HEK293 (cell line): ENCODE measurements around the gene ZNF117.

Source experiments
- EGR2 ChIP-seq: fragments of 450-650 bp; formaldehyde crosslinking; IDR thresholded peaks from 2 replicates; pipeline ENCODE4 v1.5.1; 2016; ENCODE audit warnings: low read depth, missing biosample characterization, missing genetic modification characterization
- GLIS2 ChIP-seq: fragments of 450-650 bp; formaldehyde crosslinking; IDR thresholded peaks from 2 replicates; pipeline ENCODE4 v1.5.1; 2016; ENCODE audit warnings: missing biosample characterization, missing genetic modification characterization
- IKZF3 ChIP-seq: fragments of 450-650 bp; IDR thresholded peaks from 2 replicates; pipeline ENCODE4 v1.5.0; 2018; ENCODE audit warnings: missing biosample characterization, mild to moderate bottlenecking, missing genetic modification characterization, moderate library complexity
- KLF10 ChIP-seq: fragments of 450-650 bp; IDR thresholded peaks from 2 replicates; pipeline ENCODE4 v1.5.1; 2018; ENCODE audit warnings: missing biosample characterization, mild to moderate bottlenecking, missing genetic modification characterization
- KLF16 ChIP-seq: fragments of 450-650 bp; formaldehyde crosslinking; IDR thresholded peaks from 2 replicates; pipeline ENCODE4 v1.5.1; 2017; ENCODE audit warnings: missing biosample characterization, missing genetic modification characterization
- MZF1 ChIP-seq: fragments of 450-650 bp; formaldehyde crosslinking; IDR thresholded peaks from 2 replicates; pipeline ENCODE4 v1.5.1; 2017; ENCODE audit warnings: missing biosample characterization, missing genetic modification characterization, borderline replicate concordance
- OVOL3 ChIP-seq: fragments of 450-650 bp; formaldehyde crosslinking; IDR thresholded peaks from 2 replicates; pipeline ENCODE4 v1.5.1; 2016; ENCODE audit warnings: missing biosample characterization, missing genetic modification characterization
- SP7 ChIP-seq: fragments of 450-650 bp; formaldehyde crosslinking; IDR thresholded peaks from 2 replicates; pipeline ENCODE4 v1.5.1; 2016; ENCODE audit warnings: missing biosample characterization, missing genetic modification characterization
- ZBTB17 ChIP-seq: fragments of 450-650 bp; formaldehyde crosslinking; IDR thresholded peaks from 2 replicates; pipeline ENCODE4 v1.5.1; 2016; ENCODE audit warnings: missing biosample characterization, missing genetic modification characterization
- ZBTB20 ChIP-seq: fragments of 450-650 bp; formaldehyde crosslinking; IDR thresholded peaks from 2 replicates; pipeline ENCODE4 v1.5.1; 2016; ENCODE audit warnings: missing biosample characterization, missing genetic modification characterization
- ZBTB48 ChIP-seq: fragments of 450-650 bp; formaldehyde crosslinking; IDR thresholded peaks from 2 replicates; pipeline ENCODE4 v1.5.1; 2016; ENCODE audit warnings: missing biosample characterization, missing genetic modification characterization
- ZFP3 ChIP-seq: fragments of 450-650 bp; formaldehyde crosslinking; IDR thresholded peaks from 2 replicates; pipeline ENCODE4 v1.5.1; 2016; ENCODE audit warnings: low read depth, missing biosample characterization, missing genetic modification characterization
- ZNF16 ChIP-seq: fragments of 450-650 bp; formaldehyde crosslinking; IDR thresholded peaks from 2 replicates; pipeline ENCODE4 v1.5.1; 2016; ENCODE audit warnings: low read depth, missing biosample characterization, missing genetic modification characterization
- ZNF169 ChIP-seq: fragments of 450-650 bp; formaldehyde crosslinking; IDR thresholded peaks from 2 replicates; pipeline ENCODE4 v1.5.1; 2016; ENCODE audit warnings: missing biosample characterization, missing genetic modification characterization
- ZNF175 ChIP-seq: fragments of 450-650 bp; formaldehyde crosslinking; IDR thresholded peaks from 2 replicates; pipeline ENCODE4 v1.5.1; 2016; ENCODE audit warnings: missing biosample characterization, missing genetic modification characterization
- ZNF18 ChIP-seq: fragments of 450-650 bp; formaldehyde crosslinking; IDR thresholded peaks from 2 replicates; pipeline ENCODE4 v1.5.1; 2016; ENCODE audit warnings: missing biosample characterization, missing genetic modification characterization
- ZNF24 ChIP-seq: fragments of 450-650 bp; formaldehyde crosslinking; IDR thresholded peaks from 2 replicates; pipeline ENCODE4 v1.5.1; 2016; ENCODE audit warnings: missing biosample characterization, missing genetic modification characterization
- ZNF248 ChIP-seq: fragments of 450-650 bp; formaldehyde crosslinking; IDR thresholded peaks from 2 replicates; pipeline ENCODE4 v1.5.1; 2017; ENCODE audit warnings: missing biosample characterization, missing genetic modification characterization
- ZNF350 ChIP-seq: fragments of 450-650 bp; formaldehyde crosslinking; IDR thresholded peaks from 2 replicates; pipeline ENCODE4 v1.5.0; 2017; ENCODE audit warnings: missing biosample characterization, mild to moderate bottlenecking, missing genetic modification characterization
- ZNF514 ChIP-seq: fragments of 450-650 bp; formaldehyde crosslinking; IDR thresholded peaks from 2 replicates; pipeline ENCODE4 v1.5.1; 2016; ENCODE audit warnings: missing biosample characterization, missing genetic modification characterization
- ZNF610 ChIP-seq: fragments of 450-650 bp; formaldehyde crosslinking; IDR thresholded peaks from 2 replicates; pipeline ENCODE4 v1.5.1; 2016; ENCODE audit warnings: missing biosample characterization, missing genetic modification characterization, borderline replicate concordance
- ZNF623 ChIP-seq: fragments of 450-650 bp; formaldehyde crosslinking; IDR thresholded peaks from 2 replicates; pipeline ENCODE4 v1.5.1; 2016; ENCODE audit warnings: missing biosample characterization, missing genetic modification characterization
- ZNF670 ChIP-seq: fragments of 450-650 bp; formaldehyde crosslinking; IDR thresholded peaks from 2 replicates; pipeline ENCODE4 v1.5.1; 2016; ENCODE audit warnings: missing biosample characterization, missing genetic modification characterization, low read depth
- ZNF707 ChIP-seq: fragments of 450-650 bp; formaldehyde crosslinking; IDR thresholded peaks from 2 replicates; pipeline ENCODE4 v1.5.1; 2016; ENCODE audit warnings: missing biosample characterization, missing genetic modification characterization
- ZNF747 ChIP-seq: fragments of 450-650 bp; formaldehyde crosslinking; IDR thresholded peaks from 2 replicates; pipeline ENCODE4 v1.5.1; 2016; ENCODE audit warnings: missing biosample characterization, missing genetic modification characterization
- ZNF791 ChIP-seq: fragments of 450-650 bp; formaldehyde crosslinking; IDR thresholded peaks from 2 replicates; pipeline ENCODE4 v1.5.1; 2016; ENCODE audit warnings: missing biosample characterization, missing genetic modification characterization
- TF ChIP-seq, protein P1 (sequence below): fragments of 450-650 bp; formaldehyde crosslinking; IDR thresholded peaks from 2 replicates; pipeline ENCODE4 v1.5.1; 2016; ENCODE audit warnings: missing biosample characterization, missing genetic modification characterization
- TF ChIP-seq, protein P2 (sequence below): fragments of 450-650 bp; formaldehyde crosslinking; IDR thresholded peaks from 2 replicates; pipeline ENCODE4 v1.5.1; 2016; ENCODE audit warnings: missing biosample characterization, missing genetic modification characterization
- TF ChIP-seq, protein P3 (sequence below): fragments of 450-650 bp; formaldehyde crosslinking; IDR thresholded peaks from 2 replicates; pipeline ENCODE4 v1.5.1; 2017; ENCODE audit warnings: missing biosample characterization, missing genetic modification characterization

Gene ZNF117

DNA sequence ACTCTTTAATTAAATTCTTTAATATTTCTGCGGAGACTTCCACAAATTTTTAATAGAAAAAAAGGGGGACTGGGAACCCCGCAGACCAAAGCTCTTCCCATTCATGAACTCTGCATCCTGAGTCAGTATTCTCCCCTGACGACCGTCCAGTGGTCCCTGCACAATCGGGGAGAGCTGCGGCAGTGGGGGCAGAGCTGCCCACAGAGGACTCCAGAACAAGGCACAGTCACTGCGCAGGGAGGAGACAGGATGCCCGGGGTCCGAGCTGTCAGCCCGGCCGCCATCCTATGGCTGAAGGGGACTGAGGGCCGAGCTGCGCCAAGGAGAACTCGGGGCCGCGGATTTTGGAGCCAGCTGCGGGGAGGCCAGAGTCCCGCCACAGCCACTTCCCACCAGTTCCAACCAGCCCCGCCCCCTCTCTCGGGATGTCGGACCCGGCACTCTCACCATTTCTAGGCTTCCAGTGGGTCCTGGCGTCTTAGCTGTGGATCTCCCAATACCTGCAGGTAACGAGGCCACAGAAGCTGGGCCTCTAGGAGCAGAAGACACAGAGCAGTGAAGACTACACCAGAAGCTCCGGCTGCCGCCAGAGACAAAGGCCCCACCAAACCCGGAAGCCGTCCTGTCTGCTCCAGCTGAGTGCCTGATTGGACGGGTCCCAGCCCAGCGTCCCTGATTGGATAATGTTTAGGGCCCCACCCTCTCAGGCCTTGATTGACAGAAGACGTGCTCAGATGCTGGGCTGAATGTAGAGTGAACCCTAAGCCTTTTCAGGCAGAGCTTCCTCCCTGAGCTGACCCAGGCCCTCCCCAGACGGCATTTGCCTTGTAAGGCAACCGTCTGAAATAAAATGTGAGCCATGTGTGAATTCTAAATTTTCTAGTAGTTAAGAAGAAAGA is 15.5 kb upstream of the ZNF117 start, which contains the start of gene ERV3-1 (continued):
- TF ChIP-seq, protein P1, sequence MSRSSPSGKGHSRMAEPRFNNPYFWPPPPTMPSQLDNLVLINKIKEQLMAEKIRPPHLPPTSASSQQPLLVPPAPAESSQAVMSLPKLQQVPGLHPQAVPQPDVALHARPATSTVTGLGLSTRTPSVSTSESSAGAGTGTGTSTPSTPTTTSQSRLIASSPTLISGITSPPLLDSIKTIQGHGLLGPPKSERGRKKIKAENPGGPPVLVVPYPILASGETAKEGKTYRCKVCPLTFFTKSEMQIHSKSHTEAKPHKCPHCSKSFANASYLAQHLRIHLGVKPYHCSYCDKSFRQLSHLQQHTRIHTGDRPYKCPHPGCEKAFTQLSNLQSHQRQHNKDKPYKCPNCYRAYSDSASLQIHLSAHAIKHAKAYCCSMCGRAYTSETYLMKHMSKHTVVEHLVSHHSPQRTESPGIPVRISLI (tag by site-specific recombination), result no peak
- TF ChIP-seq OVOL3, result no peak
- no peak for TF ChIP-seq KLF16
- no peak for TF ChIP-seq ZNF791
- TF ChIP-seq ZNF707, result no peak
- no peak for TF ChIP-seq ZBTB48 (tag by site-specific recombination)
- TF ChIP-seq ZNF514 (tag by site-specific recombination), result no peak
- peak; percentile 61 for TF ChIP-seq ZBTB17 (tag by site-specific recombination)
- no peak for TF ChIP-seq ZNF16 (tag by site-specific recombination)
- TF ChIP-seq ZNF670 (tag by site-specific recombination), result no peak
- TF ChIP-seq ZNF24 (tag by site-specific recombination), result no peak
- TF ChIP-seq, protein P2, sequence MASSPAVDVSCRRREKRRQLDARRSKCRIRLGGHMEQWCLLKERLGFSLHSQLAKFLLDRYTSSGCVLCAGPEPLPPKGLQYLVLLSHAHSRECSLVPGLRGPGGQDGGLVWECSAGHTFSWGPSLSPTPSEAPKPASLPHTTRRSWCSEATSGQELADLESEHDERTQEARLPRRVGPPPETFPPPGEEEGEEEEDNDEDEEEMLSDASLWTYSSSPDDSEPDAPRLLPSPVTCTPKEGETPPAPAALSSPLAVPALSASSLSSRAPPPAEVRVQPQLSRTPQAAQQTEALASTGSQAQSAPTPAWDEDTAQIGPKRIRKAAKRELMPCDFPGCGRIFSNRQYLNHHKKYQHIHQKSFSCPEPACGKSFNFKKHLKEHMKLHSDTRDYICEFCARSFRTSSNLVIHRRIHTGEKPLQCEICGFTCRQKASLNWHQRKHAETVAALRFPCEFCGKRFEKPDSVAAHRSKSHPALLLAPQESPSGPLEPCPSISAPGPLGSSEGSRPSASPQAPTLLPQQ (tag by site-specific recombination), result peak; percentile 62; the same call in 1 of the 2 replicates
- 0 out of 2 replicates have a peak, but pooled peaks have one; percentile 30 for TF ChIP-seq GLIS2 (tag by site-specific recombination)
- no peak for TF ChIP-seq IKZF3 (tag by site-specific recombination)
- TF ChIP-seq ZNF175 (tag by site-specific recombination), result no peak
- TF ChIP-seq KLF10 (tag by site-specific recombination), result peak; percentile 11; the same call in 1 of the 2 replicates
- TF ChIP-seq ZNF747 (tag by site-specific recombination), result no peak
- TF ChIP-seq, protein P3, sequence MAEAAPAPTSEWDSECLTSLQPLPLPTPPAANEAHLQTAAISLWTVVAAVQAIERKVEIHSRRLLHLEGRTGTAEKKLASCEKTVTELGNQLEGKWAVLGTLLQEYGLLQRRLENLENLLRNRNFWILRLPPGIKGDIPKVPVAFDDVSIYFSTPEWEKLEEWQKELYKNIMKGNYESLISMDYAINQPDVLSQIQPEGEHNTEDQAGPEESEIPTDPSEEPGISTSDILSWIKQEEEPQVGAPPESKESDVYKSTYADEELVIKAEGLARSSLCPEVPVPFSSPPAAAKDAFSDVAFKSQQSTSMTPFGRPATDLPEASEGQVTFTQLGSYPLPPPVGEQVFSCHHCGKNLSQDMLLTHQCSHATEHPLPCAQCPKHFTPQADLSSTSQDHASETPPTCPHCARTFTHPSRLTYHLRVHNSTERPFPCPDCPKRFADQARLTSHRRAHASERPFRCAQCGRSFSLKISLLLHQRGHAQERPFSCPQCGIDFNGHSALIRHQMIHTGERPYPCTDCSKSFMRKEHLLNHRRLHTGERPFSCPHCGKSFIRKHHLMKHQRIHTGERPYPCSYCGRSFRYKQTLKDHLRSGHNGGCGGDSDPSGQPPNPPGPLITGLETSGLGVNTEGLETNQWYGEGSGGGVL (tag by site-specific recombination), result no peak
- no peak for TF ChIP-seq ZNF169
- TF ChIP-seq MZF1 (tag by site-specific recombination), result no peak
- TF ChIP-seq SP7, result peak; percentile 22; the same call in 1 of the 2 replicates
- TF ChIP-seq ZNF610 (tag by site-specific recombination), result no peak
- TF ChIP-seq ZNF248, result no peak
- no peak for TF ChIP-seq ZBTB20
- peak; percentile 92 for TF ChIP-seq ZNF18
- no peak for TF ChIP-seq ZNF623 (tag by site-specific recombination)
- 0 out of 2 replicates have a peak, but pooled peaks have one; percentile 46 for TF ChIP-seq ZNF350 (tag by site-specific recombination)
- no peak for TF ChIP-seq EGR2 (tag by site-specific recombination)
- TF ChIP-seq ZFP3, result no peak
- TF ChIP-seq, all 188 proteins: peak for 19
